ENCODE results near the gene STKLD1.

GRCh38 chr9:133433351-133433843 lies 57.2 kb downstream of the STKLD1 start:
- TF ChIP-seq SUZ12 (IDR thresholded peaks at IDR 0.05; ENCODE audit: extremely low read depth, insufficient read depth, insufficient read length), result no peak
- no peak for TF ChIP-seq ZNF274 (IDR thresholded peaks at IDR 0.05; ENCODE audit: low read depth, low read length)
